Activated CD4-positive, alpha-beta T cell treated with anti-CD3 and anti-CD28 coated beads, Interleukin-2, amount 50 U/mL, for 16 hours (primary cell): ENCODE results near the gene CLDN4.
"Not testable (repeated sequence)": the region's sequence is repeated elsewhere in the genome, so short reads cannot be mapped to it uniquely, and the experiment has no call there.

Experiments
- DNase-seq: peaks from one replicate; pipeline ENCODE4 v3.0.0-alpha.2; 2020

The CLDN4 gene

DNA sequence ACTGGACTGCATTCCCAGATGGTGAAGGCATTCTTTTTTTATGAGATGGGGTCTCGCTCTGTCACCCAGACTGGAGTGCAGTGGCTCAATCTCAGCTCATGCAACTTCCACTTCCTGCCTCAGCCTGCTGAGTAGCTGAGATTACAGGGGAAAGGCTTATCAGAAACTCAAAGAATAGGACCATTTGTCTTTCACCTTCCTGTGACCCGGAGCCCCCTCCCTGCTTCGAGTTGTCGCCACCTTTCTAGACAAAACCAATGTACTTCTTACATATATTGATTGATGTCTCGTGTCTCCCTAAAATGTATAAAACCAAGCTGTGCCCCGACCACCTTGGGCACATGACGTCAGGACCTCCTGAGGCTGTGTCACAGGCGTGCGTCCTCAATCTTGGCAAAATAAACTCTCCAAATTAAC is 13.3 kb downstream of the CLDN4 start:
- DNase-seq: no peak

DNA sequence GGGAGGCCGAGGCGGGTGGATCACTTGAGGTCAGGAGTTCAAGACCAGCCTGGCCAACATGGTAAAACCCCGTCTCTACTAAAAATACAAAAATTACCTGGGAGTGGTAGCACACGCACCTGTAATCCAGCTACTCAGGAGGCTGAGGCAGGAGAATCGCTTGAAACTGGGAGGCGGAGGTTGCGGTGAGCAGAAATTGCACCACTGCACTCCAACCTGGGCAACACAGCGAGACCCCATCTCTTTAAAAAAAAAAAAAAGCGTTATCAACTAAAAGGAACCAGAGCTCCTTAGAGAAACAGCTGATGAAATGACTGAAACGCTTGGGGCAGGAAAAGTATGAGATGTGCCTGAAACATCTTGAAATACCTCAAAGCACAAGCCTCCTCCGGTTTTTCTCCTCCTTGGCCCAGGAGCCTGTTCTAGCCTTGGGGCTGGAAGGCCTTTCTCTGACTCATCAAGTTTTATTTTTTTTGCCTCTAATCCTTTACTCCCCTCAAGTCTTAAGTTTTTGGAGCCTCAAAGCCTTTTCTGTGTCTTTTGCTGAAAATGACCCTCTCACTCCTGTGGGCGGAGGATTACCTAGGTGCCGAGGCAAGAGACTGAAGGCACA is 14.2 kb downstream of the CLDN4 start:
- DNase-seq: no peak

DNA sequence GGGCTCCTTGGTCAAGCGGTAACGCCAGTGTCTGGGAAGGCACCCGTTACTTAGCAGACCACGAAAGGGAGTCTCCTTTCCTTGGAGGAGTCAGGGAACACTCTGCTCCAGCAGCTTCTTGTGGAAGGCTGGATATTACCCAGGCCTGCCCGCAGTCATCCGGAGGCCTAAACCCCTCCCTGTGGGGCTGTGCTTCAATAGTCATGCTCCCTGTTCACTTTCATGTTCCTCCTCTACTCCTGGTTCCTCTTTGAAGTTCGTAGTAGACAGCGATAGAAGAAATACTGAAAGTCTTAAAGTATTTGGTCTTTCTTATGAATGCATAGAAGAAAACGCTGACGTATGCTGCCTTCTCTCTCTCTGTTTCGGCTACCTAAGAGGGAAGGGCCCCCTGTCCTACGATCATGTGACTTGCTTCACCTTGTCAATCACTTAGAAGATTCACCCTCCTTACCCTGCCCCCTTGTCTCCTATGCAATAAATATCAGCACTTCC is 15.0 kb downstream of the CLDN4 start:
- DNase-seq: not testable (repeated sequence)

DNA sequence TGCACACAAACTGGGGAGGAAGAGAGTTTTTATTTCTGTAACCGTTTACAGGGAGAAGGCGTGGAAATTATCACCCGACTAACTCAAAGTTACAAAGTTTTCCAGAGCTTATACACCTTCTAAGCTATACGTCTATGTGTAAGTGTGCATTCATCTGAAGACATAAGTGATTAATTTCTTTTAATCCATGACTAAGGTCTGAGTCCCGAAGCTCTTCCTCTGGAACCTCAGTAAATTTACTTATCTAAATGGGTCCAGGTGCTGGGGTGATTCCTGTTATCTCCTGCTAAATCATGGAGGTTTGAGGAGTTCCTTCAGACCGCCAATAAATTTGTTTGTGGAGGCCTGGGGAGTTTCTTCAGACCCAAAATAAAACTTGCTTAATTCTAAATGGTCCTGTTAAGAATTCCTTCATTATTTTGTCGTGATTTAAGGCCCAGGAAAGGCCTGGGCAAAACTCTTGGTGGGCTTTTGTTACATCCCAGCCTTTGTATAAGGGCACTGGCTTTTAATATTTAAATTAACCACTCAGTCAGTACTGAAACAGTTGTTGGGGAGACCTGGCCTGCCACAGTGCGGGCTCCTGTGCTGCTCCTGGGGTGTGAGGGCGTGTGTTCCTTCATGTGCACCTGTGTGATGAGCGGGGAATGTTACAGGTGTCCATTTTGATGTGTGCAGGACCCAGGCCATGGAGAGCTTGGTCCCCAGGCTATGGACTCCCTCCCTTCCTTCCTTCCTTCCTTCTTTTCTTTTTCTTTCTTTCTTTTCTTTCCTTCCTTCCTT is 17.3 kb downstream of the CLDN4 start:
- DNase-seq: no peak

DNA sequence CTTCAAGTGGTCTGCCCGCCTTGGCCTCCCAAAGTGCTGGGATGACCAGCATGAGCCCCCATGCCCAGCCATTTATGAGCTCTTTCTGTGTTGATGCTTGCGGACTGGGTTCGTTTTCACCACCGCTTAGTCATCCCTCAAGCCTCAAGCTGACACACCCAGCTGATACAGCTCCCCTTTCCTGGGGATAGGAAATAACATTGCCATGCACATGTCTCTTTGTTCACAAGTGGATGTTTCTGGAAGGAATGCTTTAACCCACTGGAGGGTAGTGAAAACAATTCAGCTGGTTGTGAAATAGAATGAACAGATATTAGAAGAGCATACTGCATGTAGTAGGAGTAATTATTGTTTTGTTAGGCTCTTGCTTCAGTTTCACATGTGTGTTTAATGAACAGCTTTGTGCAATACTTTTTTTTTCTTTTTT is 20.0 kb downstream of the CLDN4 start:
- peak; percentile 50 for DNase-seq

DNA sequence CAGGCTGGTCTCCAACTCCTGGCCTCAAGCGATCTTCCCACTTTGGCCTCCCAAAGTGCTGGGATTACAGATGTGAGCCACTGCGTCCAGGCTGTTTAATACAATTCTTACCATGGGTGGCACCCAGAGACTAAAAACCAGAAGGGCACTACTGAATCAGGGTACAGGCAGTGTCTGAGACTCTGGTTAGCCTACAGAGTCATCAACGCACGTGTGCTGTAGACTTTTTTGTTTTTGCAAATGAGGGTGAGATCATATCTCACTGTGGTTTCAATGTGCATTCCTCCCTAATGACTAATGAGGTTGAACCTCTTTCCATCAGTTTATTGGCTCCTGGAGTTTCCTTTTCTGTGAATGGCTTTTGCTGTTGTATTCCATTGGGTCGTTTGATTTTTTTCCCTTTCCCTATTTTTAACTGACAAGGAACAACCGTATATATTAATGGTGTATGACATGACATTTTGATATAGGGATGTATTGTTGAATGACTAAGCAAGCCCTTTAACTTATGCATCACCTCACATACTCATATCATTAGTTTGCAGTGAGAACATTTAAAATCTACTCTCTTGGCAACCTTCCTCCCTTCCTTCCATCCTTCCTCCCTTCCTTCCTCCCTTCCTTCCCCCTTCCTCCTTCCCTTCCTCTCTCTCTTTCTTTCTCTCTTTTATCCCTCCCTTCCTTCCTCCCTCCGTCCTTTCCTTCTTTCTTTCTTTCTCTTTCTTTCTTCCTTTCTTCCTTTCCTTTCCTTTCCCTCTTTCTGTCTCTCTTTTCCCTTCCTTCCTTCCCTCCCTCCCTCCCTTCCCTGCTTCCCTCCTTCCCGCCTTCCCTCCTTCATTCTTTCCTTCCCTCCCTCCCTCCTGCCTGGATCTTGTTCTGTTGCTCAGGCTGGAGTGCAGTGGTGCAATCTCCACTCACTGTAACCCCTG is 20.9 kb downstream of the CLDN4 start:
- DNase-seq: peak; percentile 82

DNA sequence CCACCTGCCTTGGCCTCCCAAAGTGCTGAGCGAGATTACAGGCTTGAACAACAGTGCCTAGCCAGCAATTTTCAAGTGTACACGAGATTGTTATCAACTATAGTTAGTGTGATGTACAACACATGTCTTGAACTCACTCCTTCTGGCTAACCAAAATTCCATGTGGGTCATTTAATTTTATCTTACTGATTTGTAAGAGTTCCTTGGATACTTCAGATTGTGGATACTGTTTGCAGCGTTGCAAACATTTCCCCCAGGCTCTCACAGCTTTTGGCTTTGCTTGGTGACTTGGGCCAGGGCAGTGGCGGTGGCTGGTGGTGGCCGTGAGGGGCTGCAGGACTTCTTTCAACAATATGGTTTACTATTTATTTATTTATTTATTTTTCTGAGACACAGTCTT is 21.7 kb downstream of the CLDN4 start:
- no peak for DNase-seq

DNA sequence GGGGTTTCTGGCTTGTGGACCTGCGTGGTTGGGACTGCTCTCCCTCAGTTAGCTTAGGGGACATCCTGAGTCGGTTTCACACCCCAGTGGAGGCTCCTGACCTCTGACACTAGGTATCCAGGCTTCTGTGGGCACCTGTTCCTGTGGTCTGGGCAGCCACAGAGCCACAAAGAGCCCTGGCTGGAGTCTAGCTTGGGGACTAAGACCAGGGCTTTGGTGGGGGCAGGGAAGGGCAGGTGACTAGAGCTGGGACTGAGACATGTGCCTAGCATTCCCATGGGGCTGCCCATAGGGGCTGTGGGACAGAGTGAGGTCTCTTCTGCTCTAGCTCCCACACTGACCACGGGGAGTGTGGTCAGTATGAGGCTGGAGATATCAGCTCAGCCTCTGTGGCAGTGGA is 26.1 kb downstream of the CLDN4 start:
- DNase-seq: no peak

DNA sequence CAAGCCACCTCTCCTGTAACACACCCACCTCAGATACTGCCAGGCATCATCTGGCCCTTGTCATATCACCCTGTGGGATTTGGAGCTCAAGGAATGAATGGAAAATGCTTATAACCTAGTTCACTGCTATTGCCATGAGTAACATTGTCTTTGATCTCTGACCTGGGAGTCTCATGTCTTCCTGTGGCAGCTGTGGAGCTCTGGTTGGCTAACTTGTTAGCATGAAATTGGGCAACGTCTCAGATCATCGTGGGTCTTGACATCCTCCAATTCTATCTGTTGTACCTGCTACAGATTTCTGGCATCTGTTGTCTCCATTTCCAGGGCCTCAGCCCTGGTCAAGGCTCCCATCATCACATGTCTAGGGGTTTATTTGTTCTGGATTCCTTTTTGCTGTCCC is 28.0 kb downstream of the CLDN4 start:
- DNase-seq: no peak

DNA sequence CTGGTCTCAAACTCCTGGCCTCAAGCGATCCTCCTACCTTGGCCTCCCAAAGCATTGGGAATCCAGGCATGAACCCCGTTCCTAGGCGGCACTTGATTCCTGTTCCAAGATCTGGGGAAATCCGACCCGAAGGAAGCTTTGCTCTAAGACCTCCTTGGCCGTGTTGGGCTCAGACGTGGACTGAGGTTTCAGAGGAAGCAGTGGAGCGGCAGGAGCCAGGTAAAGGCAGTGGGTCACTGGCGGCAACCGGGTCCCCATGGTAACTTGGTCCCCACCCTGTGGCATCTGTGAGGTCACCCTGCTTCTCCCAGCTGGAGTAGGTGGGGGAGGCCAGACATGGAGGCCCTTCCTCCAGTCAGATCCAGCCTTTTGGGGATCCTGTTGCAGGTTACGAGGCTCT is 30.1 kb downstream of the CLDN4 start, which contains the start of gene TMEM270:
TMEM270 (plus strand) TSS at position 301 of the 400 bp plus-strand sequence; CDS start at position 337, 36 bp downstream.
- DNase-seq: no peak

DNA sequence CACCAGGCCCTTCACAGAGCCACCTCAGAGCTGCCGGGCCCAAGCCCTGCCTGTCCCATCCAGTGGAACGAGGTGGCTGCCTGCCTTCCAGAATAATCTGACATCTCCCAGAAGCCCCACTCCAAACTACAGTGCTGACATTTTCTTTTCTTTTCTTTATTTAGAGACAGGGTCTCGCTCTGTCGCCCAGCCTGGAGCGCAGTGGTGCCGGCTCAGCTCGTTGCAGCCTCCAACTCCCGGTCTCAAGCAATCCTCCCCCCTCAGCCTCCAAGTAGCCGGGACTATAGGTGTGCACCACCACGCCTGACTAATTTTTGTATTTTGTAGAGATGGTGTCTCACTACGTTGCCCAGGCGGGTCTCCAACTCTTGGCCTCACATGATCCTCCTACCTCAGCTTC is 30.5 kb downstream of the CLDN4 start:
- no peak for DNase-seq

DNA sequence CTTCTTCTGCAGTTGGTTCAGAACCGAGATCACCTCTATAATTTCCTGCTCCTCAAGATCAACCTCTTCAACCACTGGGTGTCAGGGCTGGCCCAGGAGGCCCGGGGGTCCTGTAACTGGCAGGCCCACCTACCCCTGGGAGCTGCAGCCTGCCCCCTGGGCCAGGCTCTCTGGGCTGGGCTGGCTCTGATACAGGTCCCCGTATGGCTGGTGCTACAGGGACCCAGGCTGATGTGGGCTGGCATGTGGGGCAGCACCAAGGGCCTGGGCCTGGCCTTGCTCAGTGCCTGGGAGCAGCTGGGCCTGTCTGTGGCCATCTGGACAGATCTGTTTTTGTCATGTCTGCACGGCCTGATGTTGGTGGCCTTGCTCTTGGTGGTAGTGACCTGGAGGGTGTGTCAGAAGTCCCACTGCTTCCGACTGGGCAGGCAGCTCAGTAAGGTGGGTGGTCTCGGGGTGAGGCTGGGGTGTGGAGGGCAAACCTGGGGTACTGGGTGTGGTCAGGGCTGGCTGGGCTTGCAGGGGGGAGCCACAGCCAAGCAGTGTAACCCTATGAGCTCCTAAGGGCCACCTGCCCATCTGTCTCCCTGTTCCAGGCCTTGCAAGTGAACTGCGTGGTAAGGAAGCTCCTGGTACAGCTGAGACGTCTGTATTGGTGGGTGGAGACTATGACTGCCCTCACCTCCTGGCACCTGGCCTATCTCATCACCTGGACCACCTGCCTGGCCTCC is 34.4 kb downstream of the CLDN4 start:
- DNase-seq: no peak

DNA sequence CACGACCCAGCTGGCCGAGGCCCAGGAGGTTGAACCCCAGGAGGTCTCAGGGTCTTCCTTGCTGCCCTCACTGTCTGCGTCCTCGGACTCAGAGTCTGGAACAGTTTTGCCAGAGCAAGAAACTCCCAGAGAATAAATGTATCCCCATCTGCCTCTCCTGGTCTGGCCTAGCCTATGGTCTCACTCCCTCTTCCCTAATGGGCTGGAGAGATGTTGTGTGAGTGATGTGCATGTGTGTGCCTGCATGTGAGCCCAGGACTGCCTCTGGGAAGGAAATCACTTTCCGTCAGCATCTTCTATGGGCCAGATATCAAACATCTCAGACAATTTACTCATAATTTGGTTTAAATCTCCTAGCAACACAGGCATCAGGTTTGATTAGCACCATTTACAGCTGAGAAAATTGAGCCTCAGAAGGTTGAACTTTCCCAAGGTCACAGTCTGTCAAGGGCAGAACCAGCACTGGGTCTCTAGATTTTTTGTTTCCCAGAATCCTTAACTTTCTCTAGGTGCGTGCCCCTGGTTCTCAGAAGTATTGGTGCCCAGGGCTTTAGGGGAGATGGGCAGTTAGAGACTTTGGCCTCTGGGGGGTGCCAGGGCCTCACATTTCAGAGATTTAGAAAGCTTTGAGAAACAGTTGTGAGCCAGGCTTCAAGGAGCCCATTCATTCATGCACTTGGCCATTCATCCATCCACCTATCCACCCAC is 35.1 kb downstream of the CLDN4 start:
- DNase-seq: peak; percentile 28

DNA sequence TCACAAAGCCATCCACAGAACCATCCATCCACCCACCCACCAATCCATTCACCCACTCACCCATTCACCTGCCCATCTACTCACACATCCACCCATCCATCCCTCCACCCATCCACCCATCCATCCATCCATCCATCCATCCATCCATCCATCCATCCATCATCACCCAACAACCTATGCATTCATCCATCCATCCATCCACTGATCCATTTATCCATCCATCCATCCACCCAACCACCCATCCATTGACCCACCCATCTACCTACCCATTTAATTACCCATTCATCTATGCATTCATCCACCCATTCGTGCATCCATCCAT is 35.6 kb downstream of the CLDN4 start:
- DNase-seq: no peak

DNA sequence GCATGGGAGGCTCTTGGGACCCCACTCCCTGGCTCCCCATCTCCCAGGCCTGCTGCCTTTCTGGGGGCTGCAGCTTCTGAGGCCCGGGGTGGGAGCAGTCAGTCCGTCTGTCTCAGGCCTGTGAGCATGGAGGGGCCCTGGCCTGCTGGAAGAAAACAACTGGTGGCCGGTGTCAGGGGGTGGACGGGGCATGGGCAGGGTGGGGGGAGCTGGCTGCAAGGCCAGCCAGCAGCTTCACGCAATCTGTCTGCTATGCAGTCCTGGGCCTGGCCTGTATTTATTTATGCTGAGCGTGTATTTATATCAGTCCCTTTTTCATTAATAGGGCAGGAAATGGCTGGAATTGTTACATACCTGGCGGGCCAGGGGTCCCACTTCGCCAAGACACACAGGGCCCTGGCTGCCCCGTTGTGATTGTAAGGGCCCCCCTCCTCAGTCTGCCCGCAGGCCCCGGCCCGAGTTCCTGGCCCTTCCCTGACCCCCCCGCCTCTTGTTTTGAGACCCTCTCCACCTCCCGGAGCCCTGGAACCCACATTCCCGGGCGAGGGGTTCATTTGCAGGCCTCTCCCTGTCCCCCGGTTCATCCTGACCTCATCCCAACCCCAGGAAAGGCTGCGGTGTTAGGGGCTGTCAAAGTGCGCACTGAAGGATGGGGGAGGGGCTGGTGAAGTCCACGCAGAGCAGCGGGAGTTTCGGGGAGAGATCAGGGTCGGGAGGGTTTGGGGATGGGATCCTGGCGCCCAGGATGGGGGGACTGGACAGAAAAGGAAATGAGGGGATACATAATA is 38.4 kb downstream of the CLDN4 start:
- DNase-seq: no peak

DNA sequence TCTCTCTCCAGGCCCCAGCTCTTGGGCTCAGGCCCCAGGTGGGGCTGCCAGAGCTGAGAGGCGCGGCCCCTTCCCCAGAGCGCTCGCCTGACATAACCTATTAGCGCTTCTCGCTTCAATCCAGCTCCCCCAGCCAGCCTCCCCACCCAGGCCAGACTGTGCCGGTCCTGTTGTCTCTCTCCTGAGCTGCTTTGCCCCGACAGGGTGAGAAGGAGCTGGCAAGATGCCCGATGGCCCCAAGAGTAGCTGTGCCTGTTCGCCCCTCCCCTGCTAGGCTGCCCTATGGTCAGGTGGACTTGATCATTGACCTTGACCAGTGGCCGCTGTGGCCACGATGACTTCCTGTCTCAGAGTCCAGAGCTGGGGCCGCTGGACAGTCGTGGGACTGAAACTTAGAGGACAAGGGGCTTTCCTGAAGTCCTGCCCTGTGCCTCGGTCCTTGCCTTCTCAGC is 39.3 kb downstream of the CLDN4 start:
- no peak for DNase-seq

DNA sequence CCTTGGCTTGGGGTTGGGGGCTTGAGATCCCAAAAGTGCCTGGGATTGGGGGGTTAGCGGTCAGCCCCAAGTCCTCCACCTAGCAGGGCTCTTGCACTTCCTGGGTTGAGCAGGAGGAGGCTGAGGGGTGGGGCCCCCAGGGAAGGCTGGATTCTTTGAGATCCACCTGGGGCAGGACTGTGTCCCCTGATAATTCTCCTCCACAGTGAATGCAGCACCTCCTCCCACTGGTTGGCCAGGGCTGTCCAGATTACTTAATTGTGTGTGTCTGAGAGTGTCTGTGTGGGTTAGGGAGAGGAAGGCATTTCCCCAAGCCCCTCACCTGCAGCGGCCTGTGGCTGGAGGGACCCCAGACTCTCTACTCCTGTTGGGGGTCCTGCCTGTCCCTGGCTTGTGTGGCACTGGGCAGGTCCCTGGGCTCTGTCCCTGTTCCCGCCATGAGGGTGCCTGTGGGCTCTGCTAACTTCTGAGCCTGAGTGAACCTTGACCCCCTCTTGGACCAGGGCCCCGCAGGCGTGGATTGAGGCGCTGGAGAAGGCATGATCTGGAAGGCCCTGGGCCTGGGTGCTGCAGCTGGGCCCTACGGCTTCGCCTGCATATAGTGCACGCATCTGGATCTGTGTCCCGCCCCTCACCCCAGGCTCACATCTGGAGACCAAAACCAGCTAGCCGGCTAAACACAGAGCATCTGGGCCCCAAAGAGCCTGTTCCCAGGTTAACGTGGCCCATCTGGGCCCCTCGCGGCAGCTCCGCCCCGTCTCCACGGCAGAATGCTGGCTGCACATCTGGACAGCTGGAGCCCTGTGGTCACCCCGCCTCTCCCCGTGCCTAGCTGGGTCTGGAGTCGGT is 40.6 kb downstream of the CLDN4 start:
- DNase-seq: no peak

DNA sequence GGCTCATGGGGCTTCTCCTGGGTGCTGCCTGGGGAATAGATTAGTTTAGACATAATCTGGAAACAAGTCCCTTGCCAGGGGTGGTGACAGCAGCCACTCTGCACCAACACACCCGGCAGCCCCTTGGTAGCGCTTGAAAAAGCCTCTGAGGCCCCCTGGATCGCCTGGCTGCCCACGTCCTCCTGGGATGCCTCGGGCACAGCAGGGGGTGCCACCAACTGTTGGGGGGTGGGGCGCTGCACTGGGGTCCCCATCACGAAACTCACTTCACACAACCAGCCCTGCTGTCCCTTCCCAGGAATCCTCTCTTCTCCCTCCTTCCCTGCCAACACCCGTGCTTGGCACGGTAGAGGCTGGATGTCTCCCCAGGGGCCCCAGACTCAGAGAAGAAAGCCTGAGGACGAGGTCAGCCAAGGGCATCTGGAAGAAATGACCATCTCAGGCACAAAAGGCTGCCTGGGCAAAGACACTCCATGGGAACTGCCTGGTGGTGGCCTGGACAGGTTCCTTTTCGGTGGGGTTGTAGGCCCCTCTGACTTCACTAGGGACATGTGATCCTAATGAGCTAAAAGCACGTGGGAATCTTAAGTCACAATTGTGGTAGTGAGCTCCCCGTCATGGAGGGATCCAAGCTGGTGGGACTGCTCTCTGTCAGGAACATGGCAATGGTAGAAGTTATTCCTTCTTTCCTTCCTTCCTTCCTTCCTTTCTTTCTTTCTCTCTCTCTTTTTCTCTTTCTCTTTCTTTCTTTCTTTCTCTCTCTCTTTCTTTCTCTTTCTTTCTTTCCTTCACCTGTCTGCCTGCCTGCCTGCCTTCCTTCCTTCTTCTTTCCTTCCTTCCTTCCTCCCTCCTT is 41.5 kb downstream of the CLDN4 start:
- no peak for DNase-seq

DNA sequence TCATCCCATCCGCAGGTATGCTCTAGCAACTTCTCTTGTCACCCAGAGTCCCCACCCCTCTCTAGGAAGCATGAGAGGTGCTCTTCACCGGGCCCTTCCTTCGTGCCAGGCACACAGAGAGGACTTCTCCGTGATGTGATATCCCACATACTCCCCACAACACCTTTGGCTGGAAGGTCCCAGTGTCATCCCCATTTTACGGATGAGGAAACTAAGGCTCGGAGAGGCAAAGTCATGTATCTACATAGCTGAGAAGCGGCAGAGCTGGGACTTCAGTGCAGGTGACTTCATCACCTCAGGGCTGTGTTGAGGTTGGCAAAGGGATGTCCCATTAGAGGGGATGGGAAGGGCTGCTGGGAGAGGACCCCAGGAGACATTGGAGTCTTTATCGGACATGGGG is 45.6 kb downstream of the CLDN4 start:
- DNase-seq: no peak
